Retinal pigment epithelial cell (primary cell): ENCODE data around the gene KIAA2012.

ENCODE experiments used
- DNase-seq: peaks from one replicate; pipeline ENCODE4 v3.0.0-alpha.2; 2010; ENCODE audit warnings: low read depth
- H3K4me3 ChIP-seq: 2 replicates; pipeline ENCODE4 v1.5.1; 2011; ENCODE audit warnings: mild to moderate bottlenecking, low read length, control low read depth, moderate library complexity
- CTCF ChIP-seq: conservative IDR thresholded peaks from 2 replicates; pipeline ENCODE4 v1.5.1; 2011; ENCODE audit warnings: low read depth, low read length, control low read depth, inconsistent platforms

The KIAA2012 gene

GRCh38 chr2:202072737-202073401 is at the start of gene KIAA2012:
Gene KIAA2012 (plus strand): TSS chr2:202073255. CDS start chr2:202073628, 373 bp downstream.
- no peak within 1 kb of the TSS for H3K4me3 ChIP-seq
- no peak for DNase-seq
- no peak for TF ChIP-seq CTCF

DNA sequence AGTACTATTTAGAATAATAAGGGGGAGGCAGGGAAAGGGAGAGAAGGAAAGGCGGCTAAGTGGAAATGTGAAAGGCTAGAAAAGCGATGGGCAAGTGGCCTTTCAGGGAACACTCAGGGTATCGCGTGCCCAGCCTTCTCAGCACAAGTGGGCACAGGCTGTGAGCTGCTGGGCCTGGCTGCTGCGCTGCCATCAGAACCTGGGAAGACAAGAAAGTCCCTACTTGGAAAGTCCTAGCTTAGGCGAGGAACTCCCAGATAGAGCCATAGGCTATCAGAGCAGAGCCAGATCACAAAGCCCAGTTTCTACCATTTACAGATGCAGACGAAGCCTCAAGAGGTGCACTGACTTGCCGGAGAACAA is 49.2 kb upstream of the KIAA2012 start:
- DNase-seq = no peak
- no peak for TF ChIP-seq CTCF
- H3K4me3 ChIP-seq = no peak overlapping the region

DNA sequence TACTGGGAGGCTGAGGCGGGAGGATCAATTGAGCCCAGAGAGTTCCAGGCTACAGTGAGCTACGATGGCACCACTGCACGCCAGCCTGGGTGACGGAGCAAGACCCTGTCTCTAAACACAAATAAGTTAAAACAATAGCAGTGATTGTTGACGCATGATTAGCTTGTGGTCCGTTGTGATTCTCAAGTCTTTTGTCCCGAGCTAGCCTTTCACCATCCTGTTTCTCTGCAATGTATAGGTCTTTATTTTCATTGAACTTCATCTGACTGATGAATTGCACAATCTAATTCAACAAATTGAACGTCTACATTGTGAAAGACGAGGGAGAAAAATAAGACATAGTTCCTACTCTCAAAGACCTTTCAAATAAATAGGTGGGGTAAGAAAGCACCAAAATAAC is 48.2 kb upstream of the KIAA2012 start:
- TF ChIP-seq CTCF = no peak
- no peak for DNase-seq
- H3K4me3 ChIP-seq = no peak overlapping the region

GRCh38 chr2:202025816-202026215 is 47.2 kb upstream of the KIAA2012 start:
- H3K4me3 ChIP-seq = no peak overlapping the region
- no peak for TF ChIP-seq CTCF
- DNase-seq = no peak

GRCh38 chr2:202026507-202026906 is 46.5 kb upstream of the KIAA2012 start:
- no peak for DNase-seq
- no peak overlapping the region for H3K4me3 ChIP-seq
- no peak for TF ChIP-seq CTCF

- no peak for DNase-seq
- TF ChIP-seq CTCF = no peak
- no peak overlapping the region for H3K4me3 ChIP-seq
Observed at GRCh38 chr2:202030691-202031090, 42.4 kb upstream of the KIAA2012 start.

DNA sequence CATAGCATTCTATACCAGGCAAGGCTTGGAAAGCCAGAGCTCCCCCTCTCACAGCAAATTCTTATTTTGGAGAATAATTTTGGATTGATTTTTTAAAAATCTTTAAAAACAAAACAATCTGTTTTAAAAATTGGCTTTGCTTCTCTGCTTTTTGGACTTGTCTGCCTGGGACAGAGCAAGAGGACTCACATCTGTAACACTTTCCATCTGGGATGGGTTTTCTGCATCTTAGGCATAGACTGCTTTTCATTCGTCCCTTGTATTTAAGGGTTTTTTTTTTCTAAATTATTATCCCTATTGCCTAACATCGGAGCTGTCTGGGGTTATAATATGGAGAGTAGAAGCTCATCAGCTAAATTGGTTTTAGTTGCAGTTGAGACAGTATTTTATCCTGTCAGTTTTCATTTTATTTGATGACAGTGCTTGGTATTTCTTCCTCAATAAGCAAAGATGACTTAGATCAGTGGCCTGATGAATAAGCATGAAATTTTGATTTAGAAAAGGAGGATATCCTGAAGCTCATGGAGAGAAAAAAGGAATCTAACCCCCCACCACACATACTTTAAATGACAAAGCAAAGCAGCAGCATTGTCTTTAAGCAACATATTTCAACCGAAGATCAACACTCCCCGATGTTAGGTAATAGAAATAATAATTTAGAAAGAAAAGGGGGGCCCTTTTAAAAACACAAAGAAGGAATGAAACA is 41.7 kb upstream of the KIAA2012 start:
- no peak overlapping the region for H3K4me3 ChIP-seq
- no peak for TF ChIP-seq CTCF
- DNase-seq = no peak
